DND-41 (cell line): Measurements from ENCODE around the gene ARHGAP22.

ENCODE experiments used
- CTCF ChIP-seq: IDR thresholded peaks from 2 replicates; pipeline ENCODE4 v1.5.1; 2012; ENCODE audit warnings: borderline replicate concordance, low read length, moderate library complexity, mild to moderate bottlenecking; ENCODE audit not compliant: poor library complexity, severe bottlenecking; ENCODE audit errors: extremely low read depth
- EZH2 ChIP-seq: IDR thresholded peaks from 3 replicates; pipeline ENCODE4 v1.6.1; 2012; ENCODE audit warnings: borderline replicate concordance, low read depth, mild to moderate bottlenecking, moderate library complexity, low read length, inconsistent platforms; ENCODE audit not compliant: severe bottlenecking

- no peak for TF ChIP-seq CTCF
- TF ChIP-seq EZH2 = no peak
Measured at GRCh38 chr10:48406204-48406603, 198.7 kb downstream of the ARHGAP22 start.
